Fibroblast of mammary gland (primary cell): ENCODE measurements around the gene MLLT10.
A peak's percentile ranks its signal among the peaks of the same experiment; 100 is the strongest.

Experiments used
- DNase-seq: peaks from one replicate; pipeline ENCODE4 v3.0.0-alpha.2; 2010; ENCODE audit warnings: low read depth
- H3K4me3 ChIP-seq: 2 replicates; pipeline ENCODE4 v1.5.1; 2011; ENCODE audit warnings: low read depth, mild to moderate bottlenecking, low read length, moderate library complexity; ENCODE audit not compliant: control insufficient read depth
- CTCF ChIP-seq: conservative IDR thresholded peaks from 2 replicates; pipeline ENCODE4 v1.5.1; 2011; ENCODE audit warnings: low read depth, low read length, inconsistent platforms; ENCODE audit not compliant: control insufficient read depth, insufficient read depth

The MLLT10 gene

DNA sequence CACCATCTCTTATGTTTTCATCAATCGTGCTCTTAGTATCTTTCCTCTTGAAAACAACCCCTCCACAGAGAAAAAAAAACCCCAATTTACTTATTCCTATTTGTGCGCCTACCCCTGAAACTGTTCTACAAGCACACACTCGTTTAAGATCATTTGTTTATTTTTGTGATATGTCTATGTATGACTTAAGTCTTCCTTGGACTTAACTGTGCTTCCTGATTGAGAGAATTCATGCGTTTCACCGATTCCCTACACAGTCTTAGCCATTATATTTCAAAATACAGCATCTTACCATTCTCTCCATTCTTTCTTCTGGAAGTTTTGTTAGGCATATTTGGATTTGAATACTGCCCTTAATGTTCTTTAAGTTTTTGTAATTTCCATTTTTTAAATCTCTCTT is 159.4 kb downstream of the MLLT10 start:
- no peak overlapping the region for H3K4me3 ChIP-seq
- DNase-seq, result no peak
- no peak for TF ChIP-seq CTCF

DNA sequence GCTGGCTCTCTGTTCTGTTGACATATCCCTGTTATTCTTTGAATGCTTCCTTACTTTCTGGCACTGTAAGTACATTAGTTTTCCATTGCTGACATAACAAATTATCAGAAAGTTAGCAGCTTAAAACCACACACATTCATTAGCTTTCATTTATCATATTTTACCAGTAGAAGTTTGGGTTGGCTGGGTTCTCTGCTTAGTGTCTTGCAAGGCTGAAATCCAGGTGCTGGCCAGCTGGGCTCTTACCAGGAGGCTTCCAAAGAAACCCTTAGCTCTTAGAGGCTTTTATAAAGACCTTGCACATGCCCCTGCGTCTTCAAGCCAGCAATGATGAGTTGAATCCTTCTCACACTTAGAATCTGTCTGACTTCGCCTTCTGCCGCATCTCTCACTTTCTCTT is 160.6 kb downstream of the MLLT10 start:
- TF ChIP-seq CTCF, result no peak
- H3K4me3 ChIP-seq, result no peak overlapping the region
- peak; percentile 68 for DNase-seq

DNA sequence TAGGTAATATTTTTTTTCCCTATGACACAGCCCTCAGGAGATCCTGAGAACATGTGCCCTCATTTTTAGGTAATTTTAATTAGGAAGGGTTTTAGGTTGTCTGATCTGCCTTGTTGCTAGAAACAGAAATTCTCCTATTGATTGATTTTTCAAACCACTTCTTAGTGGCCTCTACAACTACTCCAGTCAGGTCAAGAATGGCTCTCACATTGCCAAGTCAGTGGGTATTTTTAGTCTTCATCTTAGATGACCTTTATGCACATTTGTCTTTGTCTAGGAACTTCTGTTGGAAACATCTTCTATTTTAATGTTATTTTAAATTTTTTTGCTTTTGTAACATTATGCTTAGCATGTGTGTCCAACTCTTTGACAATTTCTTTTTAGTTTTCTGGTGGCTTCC is 162.3 kb downstream of the MLLT10 start:
- no peak for TF ChIP-seq CTCF
- no peak overlapping the region for H3K4me3 ChIP-seq
- no peak for DNase-seq

- H3K4me3 ChIP-seq, result no peak overlapping the region
- no peak for DNase-seq
- no peak for TF ChIP-seq CTCF
Observed at GRCh38 chr10:21699575-21699974, 165.5 kb downstream of the MLLT10 start.

DNA sequence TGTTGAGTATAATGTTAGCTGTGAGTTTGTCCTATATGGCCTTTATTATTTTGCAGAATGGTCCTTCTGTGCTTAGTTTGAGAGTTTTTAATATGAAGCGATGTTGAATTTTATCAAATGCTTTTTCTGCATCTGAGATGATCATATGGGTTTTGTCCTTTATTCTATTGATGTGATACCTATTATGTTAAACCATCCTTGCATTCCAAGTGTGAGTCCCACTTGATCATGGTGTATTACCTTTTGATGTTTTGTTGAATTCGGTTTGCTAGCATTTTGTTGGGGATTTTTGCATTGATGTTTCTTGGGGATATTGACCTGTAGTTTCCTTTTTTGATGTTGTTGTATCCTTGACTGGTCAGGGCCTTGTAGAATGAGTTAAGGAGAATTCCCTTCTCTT is 166.4 kb downstream of the MLLT10 start:
- TF ChIP-seq CTCF, result no peak
- no peak overlapping the region for H3K4me3 ChIP-seq
- DNase-seq, result no peak

GRCh38 chr10:21702633-21703111 is 168.6 kb downstream of the MLLT10 start:
- no peak for TF ChIP-seq CTCF
- H3K4me3 ChIP-seq, result no peak overlapping the region
- no peak for DNase-seq
